ENCODE results near the gene KIF26B.

The KIF26B gene

DNA sequence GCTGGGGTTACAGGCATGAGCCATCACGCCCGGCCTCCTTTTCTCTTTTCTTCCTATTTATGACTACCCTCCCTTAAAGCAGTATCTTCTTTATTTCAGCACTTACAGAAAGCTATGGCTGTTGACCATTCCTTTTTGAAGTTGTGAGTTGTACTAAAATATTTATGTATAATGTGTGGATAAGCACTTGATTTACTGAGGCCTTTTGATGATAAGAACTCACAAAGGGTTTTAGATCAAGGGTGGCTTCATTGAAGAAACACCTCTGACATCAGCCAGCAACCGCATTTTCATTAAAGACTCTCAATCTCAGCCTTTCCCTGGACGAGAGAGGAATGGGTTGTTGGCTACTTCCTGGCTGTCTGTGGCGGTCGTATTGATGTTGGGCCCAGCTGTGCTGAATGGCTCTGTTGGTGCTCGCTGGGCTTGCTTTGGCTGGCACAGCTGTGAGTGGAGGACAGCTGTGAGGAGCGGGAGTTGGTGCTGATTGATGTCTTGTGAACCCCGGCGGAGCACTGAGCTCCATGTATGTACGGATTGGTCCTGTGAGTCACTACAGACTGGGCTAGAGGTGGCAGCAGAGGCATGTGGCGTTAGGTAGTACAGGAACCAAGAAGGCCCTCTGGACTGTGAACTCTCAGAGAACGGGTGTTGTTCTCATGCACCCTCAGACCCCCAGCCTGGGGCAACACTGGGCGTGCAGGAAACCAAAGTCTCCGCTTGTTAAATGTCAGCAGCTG is 208.8 kb downstream of the KIF26B start:
- peak; percentile 24 for DNase-seq

- DNase-seq = no peak
These were observed 210.6 kb downstream of the KIF26B start for GRCh38 chr1:245365095-245366020.

- DNase-seq = no peak
These were observed 212.1 kb downstream of the KIF26B start for GRCh38 chr1:245366886-245367285.

GRCh38 chr1:245370175-245370825 is 215.5 kb downstream of the KIF26B start:
- no peak for DNase-seq

DNA sequence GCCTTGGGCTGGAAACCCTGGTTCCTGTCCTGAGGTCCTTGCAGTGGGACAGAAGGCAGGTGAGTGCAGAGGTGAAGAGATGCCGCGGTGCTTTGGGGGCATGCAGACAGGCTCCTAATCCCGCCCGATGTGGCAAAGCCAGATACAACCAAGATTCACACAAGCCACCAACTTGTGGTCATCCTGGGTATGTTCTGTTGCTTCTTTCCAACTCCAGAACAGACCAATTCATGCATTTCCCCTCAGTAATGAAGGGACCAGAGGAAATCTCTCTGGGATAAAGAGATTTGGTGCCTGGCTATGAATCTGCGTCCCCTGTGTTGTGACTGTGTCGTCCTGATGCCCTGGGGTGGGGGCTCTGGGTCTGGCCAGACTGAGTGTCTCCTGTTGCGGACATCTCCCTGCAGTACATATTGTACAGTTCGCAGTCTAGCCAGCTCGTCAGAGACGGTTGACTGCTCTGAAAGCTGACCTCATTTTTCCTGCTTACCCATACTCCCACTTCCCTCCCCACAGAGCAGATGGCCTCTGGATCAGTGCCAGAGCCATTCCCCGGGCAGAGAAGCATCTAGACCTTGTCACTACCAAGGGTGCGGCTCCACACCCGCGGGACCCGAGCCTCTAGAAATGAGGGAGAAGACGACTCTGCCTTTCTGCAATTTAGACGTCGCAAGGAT is 216.3 kb downstream of the KIF26B start:
- no peak for DNase-seq

DNA sequence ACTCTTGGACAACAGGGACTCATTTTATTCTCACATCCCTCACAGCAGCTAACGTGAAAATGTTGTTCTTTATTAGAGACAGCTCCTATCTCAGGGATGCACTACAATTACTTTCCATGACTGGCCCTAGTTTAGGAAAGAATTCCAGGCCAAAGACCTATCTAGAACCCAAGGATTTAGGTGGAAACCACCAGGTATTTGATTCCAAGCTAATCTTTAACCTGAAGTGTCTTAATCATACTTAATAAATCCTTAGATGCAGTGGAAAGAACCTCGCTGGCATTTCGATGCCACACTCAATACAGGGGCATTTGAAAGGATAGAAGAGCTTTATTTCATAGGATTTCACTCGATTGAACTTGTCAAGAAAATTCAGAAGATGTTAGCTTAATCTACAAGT is 218.3 kb downstream of the KIF26B start:
- DNase-seq = no peak

DNA sequence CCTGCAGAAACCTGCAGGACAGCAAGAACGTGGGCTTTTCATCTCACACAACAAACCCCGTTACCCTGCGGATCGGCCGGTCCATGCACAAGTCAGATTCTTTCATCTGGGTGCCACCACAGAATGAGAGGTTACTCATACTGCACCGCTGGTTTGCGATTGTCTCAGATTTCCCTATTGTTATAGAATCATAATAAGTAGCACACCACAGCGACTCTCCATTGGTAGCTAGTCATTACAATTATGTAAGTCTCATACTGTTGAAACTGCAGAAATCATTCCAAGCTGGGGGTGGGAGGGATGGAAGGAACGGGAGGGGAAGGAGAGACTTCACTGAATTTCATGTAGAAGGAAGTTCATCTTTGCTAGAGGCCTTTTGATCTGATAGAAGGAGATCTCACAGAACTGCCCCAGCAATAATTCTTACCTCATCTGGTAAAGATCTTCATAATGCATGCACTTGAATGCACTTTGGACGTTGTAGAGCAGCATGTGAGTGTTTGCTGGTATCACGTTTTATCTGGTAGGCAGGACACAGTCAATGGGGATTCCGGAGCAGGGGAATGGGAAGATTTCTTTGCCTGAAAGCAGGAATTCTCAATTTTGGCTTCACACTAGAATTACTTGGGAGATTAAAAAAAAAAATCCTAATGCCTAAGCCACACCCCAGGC is 221.1 kb downstream of the KIF26B start:
- DNase-seq = peak; percentile 59

DNA sequence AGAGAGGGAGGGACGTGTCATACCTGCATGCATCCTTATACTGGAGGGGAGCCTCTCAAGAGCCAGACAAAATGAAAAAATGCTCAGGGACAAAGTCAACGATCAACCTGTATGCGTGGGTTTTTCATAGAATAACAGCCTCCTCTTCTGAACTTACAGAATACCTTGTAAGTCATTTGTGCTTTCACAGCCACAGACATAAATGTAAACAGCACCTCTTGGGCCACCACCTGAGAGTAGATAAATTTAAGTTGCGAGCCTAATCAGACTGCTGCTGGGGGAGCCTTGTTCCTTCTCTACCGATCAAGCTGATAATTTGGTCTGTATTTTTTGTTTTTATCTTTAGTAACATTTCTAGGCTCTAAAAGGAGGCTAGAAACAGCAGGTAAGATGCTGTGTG is 223.1 kb downstream of the KIF26B start:
- DNase-seq = no peak

GRCh38 chr1:245378311-245378722 is 223.5 kb downstream of the KIF26B start:
- no peak for DNase-seq

GRCh38 chr1:245378745-245379144 is 224.0 kb downstream of the KIF26B start:
- DNase-seq = no peak

- DNase-seq = peak; percentile 19
These were observed 226.2 kb downstream of the KIF26B start for GRCh38 chr1:245380790-245381535.

GRCh38 chr1:245382981-245383380 is 228.2 kb downstream of the KIF26B start:
- DNase-seq = no peak

DNA sequence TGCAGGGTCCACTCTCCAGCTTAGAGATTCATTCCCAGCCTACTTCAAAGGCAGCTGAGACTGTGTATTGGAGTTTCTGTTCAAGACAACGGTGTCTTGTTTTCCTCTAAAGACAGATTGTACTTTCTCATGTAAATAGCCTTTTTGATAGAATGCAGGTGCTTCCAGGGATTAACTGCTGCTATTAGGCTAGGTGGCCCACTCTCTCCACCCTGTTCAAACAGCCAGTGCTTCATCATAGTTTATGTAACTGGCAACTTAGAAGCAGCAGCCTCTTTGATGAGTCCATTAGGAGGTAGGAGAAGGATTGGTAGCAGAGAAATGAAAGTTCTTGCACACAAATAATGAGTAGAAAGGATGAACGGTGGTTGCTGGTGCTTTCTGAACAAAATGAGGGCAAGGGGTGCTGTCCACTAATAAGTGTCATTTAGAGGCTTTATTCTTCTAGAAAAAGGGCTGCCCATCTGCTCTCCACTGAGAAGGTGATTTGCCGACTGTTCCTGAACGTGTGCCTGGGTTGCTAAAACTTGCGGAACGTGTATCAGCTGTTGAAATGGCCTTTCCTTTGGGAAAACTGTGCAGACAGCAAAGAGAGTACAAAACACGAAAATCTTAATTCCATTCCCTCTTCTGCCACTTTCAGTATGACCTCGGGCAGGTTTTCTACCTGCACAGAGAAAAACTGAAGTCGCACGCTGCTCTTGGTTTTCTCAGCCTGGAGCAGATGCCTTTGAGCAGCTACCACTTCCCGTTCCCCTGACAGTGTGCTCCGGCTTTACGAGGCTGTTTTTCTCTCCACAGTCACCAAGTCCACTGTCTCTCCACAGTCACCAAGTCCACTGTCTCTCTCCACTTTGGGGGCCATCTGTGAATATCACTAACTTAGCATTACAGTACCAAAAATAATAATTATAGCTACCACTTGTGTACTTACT is 228.9 kb downstream of the KIF26B start:
- DNase-seq = no peak

DNA sequence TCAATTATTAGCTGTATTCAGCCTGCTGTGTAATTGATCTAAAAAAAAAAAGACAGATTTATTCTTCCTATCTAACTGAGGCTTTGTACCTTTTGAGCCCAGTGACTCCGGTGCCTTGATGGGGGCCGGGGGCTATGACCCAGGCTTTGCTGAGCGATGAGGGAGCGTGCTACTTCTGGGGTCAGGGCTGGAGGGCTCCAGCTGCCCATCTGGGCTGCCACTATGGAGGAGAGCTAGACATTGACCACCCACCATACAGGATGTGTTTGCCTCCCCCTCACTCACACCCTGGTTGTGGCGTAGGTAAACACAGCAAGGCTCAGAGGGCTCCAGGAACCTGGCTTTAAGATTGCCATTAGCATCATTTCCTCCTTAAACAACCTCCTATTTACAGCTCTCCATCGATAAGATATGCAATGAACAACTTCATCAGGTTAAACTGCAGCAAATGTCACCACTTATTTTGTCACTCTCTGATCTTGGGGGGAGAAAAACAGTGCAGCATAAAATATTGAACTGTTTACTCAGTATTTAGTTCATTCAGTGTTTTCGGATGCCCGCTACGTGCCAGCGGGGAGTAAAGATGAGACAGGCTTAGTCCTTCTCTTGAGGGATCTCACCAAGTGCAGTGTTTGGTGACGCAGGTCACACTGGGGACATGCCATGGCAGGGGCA is 231.6 kb downstream of the KIF26B start:
- DNase-seq = no peak

DNA sequence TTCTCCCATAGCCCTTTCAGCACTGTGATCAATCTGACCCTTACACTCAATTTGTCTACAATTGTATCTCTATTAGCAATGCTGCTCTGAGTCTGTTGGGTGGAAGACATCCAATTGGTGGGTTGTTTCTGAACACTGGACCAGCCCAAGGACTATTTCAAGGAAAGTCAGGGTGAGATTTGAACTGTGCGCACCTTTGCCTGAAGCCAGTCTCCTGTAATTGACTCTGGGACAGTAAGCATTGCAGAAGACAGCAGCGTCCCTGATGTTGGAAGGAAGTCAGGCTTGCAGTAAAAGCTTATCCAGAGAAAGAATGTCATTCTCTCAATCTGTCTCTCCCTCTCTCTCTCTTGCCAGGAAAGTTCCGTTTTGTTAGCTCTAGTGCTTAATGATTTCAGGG is 233.9 kb downstream of the KIF26B start:
- no peak for DNase-seq

- no peak for DNase-seq
These were observed 235.1 kb downstream of the KIF26B start for GRCh38 chr1:245389873-245390272.

DNA sequence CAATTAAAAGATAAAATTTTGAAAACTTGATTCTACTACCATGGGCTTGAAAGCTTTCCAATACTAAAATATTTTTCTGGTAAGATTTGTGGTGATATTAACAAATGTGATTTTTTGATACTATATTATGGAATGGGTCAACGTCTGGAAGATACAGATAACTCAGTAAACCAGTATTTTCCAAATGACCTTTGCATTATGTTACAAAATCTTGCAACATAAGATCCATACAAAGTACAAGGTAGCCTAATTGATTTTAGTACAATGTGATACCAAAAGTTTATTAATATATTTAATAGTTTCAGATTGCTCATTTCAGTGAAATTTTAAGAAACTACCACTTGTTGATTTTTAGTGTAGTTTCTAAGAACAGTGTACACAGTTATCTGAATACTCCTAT is 236.2 kb downstream of the KIF26B start:
- DNase-seq = no peak

GRCh38 chr1:245393694-245394093 is 238.9 kb downstream of the KIF26B start:
- no peak for DNase-seq

GRCh38 chr1:245395680-245396079 is 240.9 kb downstream of the KIF26B start:
- DNase-seq = no peak

GRCh38 chr1:245396615-245397014 is 241.8 kb downstream of the KIF26B start:
- peak; percentile 28 for DNase-seq
